Activated CD4-positive, alpha-beta T cell treated with anti-CD3 and anti-CD28 coated beads, Interleukin-2, amount 50 U/mL, for 4 hours (primary cell): ENCODE measurements around the gene DIP2B.
"Not testable (repeated sequence)": the region's sequence is repeated elsewhere in the genome, so short reads cannot be mapped to it uniquely, and the experiment has no call there.

Experiments used
- DNase-seq, 2 experiments: peaks; one replicate each; pipeline ENCODE4 v3.0.0-alpha.2; 2020

DIP2B gene

GRCh38 chr12:50521781-50522180, 17.0 kb downstream of the DIP2B start:
- DNase-seq, result not testable (repeated sequence)

DNA sequence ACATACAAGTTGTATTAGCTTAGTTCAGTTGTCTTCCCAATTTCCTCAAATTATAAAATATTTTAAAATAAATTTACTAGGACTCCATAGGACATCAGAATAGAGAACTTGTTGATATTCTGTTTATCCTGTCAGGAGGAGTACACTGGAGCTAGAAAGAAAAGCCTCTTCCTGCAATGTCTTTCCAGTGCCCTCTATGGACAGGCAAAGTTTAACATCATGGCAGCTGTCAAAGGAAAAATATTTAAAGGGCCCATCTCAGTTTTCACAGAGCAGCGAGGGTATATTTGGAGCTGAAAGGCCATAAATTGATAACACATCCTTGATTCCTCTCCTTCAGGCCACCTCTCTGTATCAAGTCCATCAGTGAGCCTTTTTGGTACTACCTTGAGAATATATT, 19.0 kb downstream of the DIP2B start:
- DNase-seq, result no peak

DNA sequence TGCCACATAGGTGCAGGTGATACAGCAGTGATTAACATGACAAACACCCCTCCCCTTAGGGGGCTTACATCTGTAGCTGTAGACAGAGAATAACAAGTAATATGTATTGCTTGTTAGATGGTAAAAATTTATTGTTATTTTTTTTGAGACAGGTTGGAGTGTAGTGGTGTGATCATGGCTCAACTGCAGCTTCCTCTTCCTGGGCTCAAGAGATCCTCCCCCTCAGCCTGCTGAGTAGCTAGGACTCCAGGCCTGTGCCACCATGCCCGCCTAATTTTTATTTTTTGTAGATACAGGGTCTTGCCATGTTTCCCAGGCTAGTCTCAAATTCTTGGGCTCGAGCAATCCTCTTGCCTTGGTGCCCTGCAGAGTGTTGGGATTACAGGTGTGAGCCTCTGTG, 19.8 kb downstream of the DIP2B start:
- DNase-seq, result no peak

DNA sequence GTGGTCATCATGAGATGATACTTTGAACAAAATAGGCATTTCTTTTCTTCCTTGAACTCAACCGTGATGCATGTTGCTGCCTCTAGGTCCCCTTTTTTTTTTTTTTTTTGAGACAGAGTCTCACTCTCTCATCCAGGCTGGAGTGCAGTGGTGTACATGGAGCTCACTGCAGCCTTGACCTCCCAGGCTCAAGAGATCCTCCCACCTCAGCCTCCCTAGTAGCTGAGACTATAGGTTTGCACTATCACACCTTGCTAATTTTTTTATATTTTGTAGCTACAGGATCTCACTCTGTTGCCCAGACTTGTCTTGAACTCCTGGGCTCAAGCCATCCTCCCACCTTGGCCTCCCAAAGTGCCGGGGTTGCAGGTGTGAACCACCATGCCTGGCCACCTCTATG, 20.6 kb downstream of the DIP2B start:
- DNase-seq, result no peak

GRCh38 chr12:50527359-50527726, 22.6 kb downstream of the DIP2B start:
- no peak for DNase-seq

DNA sequence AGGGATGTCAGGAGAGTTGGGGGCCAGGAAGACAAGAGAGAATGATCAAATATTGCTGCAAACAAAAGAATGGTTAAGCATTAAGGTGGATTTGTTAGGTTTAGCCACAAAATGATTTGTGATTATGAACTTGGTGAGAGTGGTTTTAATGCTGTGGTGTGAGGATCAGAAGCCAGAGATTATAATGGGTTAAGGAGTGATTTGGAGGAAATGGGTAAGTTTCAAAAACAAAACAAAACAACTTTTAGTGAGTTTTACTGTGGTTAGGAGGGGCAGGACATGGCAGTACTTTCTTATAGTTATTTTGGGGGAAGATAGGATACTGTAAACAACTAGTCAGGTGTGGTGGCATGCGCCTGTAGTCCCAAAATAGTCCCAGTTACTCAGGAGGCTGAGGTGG, 24.0 kb downstream of the DIP2B start:
- no peak for DNase-seq

DNA sequence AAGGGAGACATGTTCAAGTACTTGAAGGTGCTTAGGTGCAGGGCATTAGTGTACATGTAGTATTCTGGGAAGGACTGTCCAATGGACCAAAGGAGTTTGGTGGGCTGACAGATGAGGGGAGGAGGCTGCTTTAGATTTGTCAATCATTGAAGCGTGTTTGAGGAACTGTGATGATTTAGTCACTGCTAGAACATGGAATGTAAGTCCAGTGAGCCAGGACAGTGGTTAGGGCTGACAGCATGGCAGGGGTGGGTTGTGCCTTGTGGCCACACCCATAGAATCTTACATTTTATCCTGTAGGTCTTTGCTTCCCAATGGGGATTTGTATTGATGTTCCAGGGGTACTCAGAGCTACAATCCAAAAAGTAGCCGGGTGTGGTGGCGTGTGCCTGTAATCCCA, 24.6 kb downstream of the DIP2B start:
- DNase-seq, result no peak

- DNase-seq, result no peak
Measured at GRCh38 chr12:50530532-50530931, 25.7 kb downstream of the DIP2B start.

GRCh38 chr12:50533203-50533584, 28.4 kb downstream of the DIP2B start:
- no peak for DNase-seq

GRCh38 chr12:50533971-50534370, 29.2 kb downstream of the DIP2B start:
- no peak for DNase-seq

DNA sequence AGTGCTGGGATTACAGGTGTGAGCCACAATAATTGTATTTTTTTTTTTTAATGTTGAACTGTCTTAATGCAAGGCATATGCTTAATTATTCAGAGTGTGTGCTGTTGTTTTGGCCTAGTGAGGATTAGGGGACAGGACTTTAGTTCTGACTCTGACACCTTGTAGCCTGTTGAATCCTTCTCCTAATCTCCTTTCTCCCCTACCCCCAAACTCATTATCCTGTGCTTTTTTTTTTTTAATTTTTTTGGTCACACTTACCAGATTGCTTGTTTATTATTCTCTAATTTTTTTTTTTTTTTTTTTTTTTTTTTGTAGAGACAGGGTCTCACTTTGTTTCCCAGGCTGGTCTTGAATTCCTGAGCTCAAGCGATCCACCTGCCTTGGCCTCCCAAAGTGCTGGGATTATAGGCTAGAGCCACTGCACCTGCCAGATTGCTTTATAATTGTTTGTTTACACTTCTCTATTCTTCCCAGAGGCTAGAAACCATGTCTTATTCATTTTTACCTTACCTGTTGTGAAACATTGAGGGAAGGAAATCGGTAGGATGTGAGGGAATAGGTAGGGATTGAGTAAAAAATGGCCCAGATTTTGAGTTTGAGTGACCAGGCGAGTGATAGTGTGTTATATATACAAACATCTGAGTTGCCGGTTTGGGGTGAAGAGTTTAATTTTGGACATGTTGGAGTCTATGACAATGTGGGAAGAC, 32.2 kb downstream of the DIP2B start:
- no peak for DNase-seq

- peak in 1 of 2 experiments; percentile 25 for DNase-seq
Measured at GRCh38 chr12:50537538-50537919, 32.7 kb downstream of the DIP2B start.

DNA sequence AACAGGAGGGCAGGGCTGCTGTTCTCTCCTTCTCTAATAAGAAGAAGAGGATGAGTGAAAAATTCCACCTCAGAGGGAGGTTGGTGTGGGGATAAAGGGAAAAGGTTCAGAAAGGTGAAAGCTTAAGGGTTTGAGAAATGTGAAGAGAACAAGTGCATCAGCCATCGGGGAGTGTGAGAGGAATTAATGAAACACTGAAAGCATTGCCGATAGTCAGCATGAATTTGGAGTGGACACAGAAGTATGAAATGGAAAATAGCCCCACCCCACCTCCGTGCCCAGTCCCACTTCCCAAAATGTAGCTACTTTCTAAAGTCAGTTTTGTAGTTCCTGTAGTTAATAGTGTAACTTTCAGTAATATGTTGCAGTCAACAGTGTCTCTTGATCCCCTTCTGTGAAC, 33.4 kb downstream of the DIP2B start:
- no peak for DNase-seq

DNA sequence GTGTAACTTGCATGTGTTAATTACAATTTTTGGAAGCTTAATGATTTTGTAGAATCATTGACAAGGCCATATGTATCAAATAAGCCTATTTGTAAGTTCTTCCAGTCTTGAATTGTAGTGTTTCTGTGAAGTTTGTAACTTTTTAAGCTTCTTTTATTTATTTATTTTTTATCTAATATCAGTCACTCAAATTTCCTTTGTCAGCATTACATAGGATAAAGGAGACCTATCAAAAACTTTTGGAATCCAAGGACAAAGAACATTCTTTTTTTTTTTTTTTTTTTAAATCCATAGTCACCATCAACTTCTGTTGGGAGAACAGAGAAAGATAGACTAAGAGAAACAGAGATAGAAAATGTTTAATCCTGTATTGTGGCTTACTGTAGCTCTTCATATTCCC, 36.4 kb downstream of the DIP2B start:
- no peak for DNase-seq

GRCh38 chr12:50542448-50542847, 37.7 kb downstream of the DIP2B start:
- DNase-seq, result no peak

- not testable (repeated sequence) for DNase-seq
Measured at GRCh38 chr12:50543188-50543587, 38.4 kb downstream of the DIP2B start.

GRCh38 chr12:50545213-50545612, 40.4 kb downstream of the DIP2B start:
- no peak for DNase-seq

DNA sequence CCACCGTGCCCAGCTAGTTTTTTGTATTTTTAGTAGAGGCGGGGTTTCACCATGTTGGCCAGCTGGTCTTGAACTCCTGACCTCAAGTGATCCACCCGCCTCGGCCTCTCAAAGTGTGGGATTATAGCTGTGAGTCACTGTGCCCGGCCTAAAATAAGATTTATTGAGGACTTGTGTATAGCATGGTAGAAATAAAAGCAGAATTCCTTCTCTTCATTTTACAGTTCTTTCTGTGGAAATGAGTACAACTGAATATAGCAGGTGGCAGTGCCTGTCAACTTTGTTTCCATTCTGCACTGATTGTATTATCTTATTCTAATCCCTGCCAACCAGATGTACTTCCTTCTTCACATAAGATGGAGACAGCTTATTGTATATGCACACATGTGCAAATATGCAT, 41.0 kb downstream of the DIP2B start:
- no peak for DNase-seq

GRCh38 chr12:50546441-50547318, 41.9 kb downstream of the DIP2B start:
- no peak for DNase-seq

GRCh38 chr12:50547742-50548141, 43.0 kb downstream of the DIP2B start:
- DNase-seq, result no peak

DNA sequence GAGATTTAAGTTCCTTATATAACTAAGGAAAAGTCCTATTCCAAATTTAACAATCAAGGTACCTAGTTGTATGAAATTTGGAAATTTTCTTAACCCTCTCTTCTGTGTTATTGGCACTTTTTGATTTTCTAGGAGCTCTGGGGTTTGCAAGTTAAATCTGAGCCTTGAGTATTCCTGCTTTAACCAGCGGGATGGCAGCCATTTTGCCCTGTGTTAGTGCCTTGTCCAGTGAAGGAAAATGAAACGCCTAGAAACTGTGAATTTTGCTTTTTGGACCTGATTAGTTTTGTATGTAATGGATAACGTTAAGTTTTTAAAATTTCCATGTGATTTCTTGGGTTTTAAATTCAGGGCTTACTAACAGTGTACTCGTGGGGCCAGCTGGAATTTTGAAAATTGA, 45.1 kb downstream of the DIP2B start:
- DNase-seq, result no peak

GRCh38 chr12:50550530-50551223, 45.9 kb downstream of the DIP2B start:
- no peak for DNase-seq

- no peak for DNase-seq
Measured at GRCh38 chr12:50551866-50552265, 47.1 kb downstream of the DIP2B start.

DNA sequence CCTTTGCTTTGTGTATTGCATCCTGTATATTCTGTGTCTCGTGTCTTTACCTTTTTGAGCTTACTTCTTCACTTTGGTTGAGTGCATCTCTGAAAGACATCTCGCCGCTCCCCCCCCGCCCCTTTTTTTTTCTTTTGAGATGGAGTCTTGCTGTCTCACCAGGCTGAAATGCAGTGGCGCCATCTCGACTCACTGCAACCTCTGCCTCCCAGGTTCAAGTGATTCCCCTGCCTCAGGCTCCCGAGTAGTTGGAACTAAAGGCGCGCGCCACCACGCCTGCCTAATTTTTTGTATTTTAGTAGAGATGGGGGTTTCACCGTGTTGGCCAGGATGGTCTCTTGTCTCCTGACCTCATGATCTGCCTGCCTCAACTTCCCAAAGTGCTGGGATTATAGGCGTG, 49.9 kb downstream of the DIP2B start:
- no peak for DNase-seq
